Dendritic cell treated with granulocyte-macrophage colony-stimulating factor and Interleukin-4, amounts not matched to agents 40 ng/mL and 50 ng/mL, for 4 days (primary cell): ENCODE results near the gene GOLGB1.
"Not testable (repeated sequence)": the region's sequence is repeated elsewhere in the genome, so short reads cannot be mapped to it uniquely, and the experiment has no call there.

Source experiments
- H3K27ac Mint-ChIP-seq: one replicate; pipeline ENCODE4 v1.8.0; 2022; ENCODE audit warnings: mild to moderate bottlenecking, mixed read lengths
- H3K27me3 Mint-ChIP-seq: one replicate; pipeline ENCODE4 v1.8.0; 2022; ENCODE audit warnings: mild to moderate bottlenecking, mixed read lengths
- H3K36me3 Mint-ChIP-seq: one replicate; pipeline ENCODE4 v1.8.0; 2022; ENCODE audit warnings: low read depth, mixed read lengths
- H3K4me1 Mint-ChIP-seq: one replicate; pipeline ENCODE4 v1.8.0; 2022; ENCODE audit warnings: low read depth, mixed read lengths
- H3K4me3 Mint-ChIP-seq: one replicate; pipeline ENCODE4 v1.8.0; 2022; ENCODE audit warnings: mild to moderate bottlenecking, moderate library complexity, mixed read lengths
- H3K9me3 Mint-ChIP-seq: one replicate; pipeline ENCODE4 v1.8.0; 2022; ENCODE audit warnings: mixed read lengths
- intact Hi-C: fragments of 100-400 bp; cut with micrococcal nuclease; formaldehyde crosslinking; loops from one replicate; pipeline ENCODE4 v1.15.0; 2022

GOLGB1 gene

GRCh38 chr3:121690777-121691405 is 58.6 kb downstream of the GOLGB1 start:
- Mint-ChIP-seq H3K4me3 (no peak overlapping the region), H3K9me3 (no peaks in the 10 kb centered on the region), H3K4me1 (peaks cover 16% of the 10 kb centered on the region), H3K27me3 (no peaks in the 10 kb centered on the region), H3K27ac (peak overlapping the region; percentile 8), H3K36me3 (peaks cover 27% of the 10 kb centered on the region)
- intact Hi-C loops: no loop called here

- H3K27ac Mint-ChIP-seq, H3K9me3 Mint-ChIP-seq, H3K4me3 Mint-ChIP-seq, intact Hi-C loops, H3K27me3 Mint-ChIP-seq: not testable (repeated sequence)
- H3K36me3 Mint-ChIP-seq: peaks cover 45% of the 10 kb centered on the region
- H3K4me1 Mint-ChIP-seq: peaks cover 16% of the 10 kb centered on the region
These were observed 60.8 kb downstream of the GOLGB1 start for GRCh38 chr3:121688747-121689146.

- intact Hi-C loops: no loop called here
- no peak overlapping the region for H3K4me3 Mint-ChIP-seq
- peaks cover 87% of the 10 kb centered on the region for H3K36me3 Mint-ChIP-seq
- no peak overlapping the region for H3K27ac Mint-ChIP-seq
- H3K9me3 Mint-ChIP-seq: peaks cover 9% of the 10 kb centered on the region
- H3K27me3 Mint-ChIP-seq: no peaks in the 10 kb centered on the region
- H3K4me1 Mint-ChIP-seq: peaks cover 4% of the 10 kb centered on the region
These were observed 67.7 kb downstream of the GOLGB1 start for GRCh38 chr3:121681792-121682191.

DNA sequence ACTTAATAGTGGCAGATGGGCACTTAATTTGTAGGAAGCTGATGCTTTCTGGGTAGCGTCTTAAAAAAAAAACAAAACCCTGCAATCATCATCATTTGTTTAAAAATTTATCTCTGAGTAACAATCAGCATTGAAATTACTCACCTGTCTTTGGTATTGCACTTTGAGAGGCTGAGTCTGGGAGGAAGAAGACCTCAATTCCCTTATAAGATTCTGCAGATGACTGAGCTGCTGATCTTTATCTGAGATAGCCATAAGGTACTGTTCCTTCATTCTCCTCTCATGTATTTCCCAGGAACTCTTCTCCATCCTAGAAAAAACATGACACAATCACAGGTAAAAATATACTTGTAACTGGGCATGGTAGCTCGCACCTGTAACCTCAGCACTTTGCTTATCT is 72.4 kb downstream of the GOLGB1 start:
- Mint-ChIP-seq H3K4me1 (no peaks in the 10 kb centered on the region), H3K27me3 (no peaks in the 10 kb centered on the region), H3K4me3 (no peak overlapping the region), H3K9me3 (no peaks in the 10 kb centered on the region), H3K27ac (no peak overlapping the region), H3K36me3 (peaks cover 87% of the 10 kb centered on the region)
- intact Hi-C loops: no loop called here

- peaks cover 68% of the 10 kb centered on the region for H3K36me3 Mint-ChIP-seq
- H3K9me3 Mint-ChIP-seq: no peaks in the 10 kb centered on the region
- peaks cover 47% of the 10 kb centered on the region for H3K4me1 Mint-ChIP-seq
- intact Hi-C loops: no loop called here
- no peak overlapping the region for H3K4me3 Mint-ChIP-seq
- H3K27me3 Mint-ChIP-seq: no peaks in the 10 kb centered on the region
- no peak overlapping the region for H3K27ac Mint-ChIP-seq
These were observed 78.9 kb downstream of the GOLGB1 start for GRCh38 chr3:121670676-121671075.

- Mint-ChIP-seq H3K4me1 (peaks cover 57% of the 10 kb centered on the region), H3K36me3 (peaks cover 75% of the 10 kb centered on the region), H3K4me3 (peak overlapping the region; percentile 6), H3K27ac (peak overlapping the region; percentile 45), H3K9me3 (no peaks in the 10 kb centered on the region), H3K27me3 (no peaks in the 10 kb centered on the region)
- intact Hi-C loops: no loop called here
These were observed 82.2 kb downstream of the GOLGB1 start for GRCh38 chr3:121667333-121667732.

- intact Hi-C loops: no loop called here
- H3K36me3 Mint-ChIP-seq: peaks cover 76% of the 10 kb centered on the region
- peak overlapping the region; percentile 45 for H3K27ac Mint-ChIP-seq
- H3K4me3 Mint-ChIP-seq: no peak overlapping the region
- peaks cover 64% of the 10 kb centered on the region for H3K4me1 Mint-ChIP-seq
- no peaks in the 10 kb centered on the region for H3K9me3 Mint-ChIP-seq
- no peaks in the 10 kb centered on the region for H3K27me3 Mint-ChIP-seq
These were observed 84.1 kb downstream of the GOLGB1 start for GRCh38 chr3:121665488-121665887.

DNA sequence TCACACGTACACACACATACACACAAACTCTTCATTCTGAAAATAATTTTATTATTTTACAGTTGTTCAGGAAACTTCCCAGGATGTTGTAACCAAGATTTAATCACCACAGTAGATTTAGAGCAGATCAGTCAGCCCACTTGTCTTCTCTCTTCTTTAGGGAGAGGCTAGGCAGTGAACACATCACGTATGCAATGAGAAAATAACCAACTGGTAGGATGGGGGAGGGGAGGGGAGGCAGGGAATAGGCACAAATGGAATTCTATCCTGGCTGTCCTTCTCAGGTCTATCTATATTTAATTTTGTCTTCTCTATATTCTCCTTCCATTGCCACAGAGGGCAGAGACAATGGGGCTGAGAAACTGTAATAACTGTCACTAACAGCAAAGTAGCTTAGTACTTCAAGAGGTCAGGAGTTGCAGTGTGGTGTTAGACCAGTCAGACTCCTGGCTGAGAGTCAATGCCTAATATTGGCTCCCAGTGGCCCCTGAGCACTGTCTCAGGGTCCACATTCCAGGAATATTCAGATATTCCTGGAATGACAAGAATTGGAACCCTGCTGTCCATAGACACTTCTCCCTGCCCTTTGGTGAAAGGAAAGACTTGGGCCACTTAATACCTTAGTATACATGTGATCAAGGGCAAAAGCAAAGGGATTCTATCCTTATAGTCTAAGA is 86.2 kb downstream of the GOLGB1 start:
- no peak overlapping the region for H3K4me3 Mint-ChIP-seq
- no peaks in the 10 kb centered on the region for H3K27me3 Mint-ChIP-seq
- no peaks in the 10 kb centered on the region for H3K9me3 Mint-ChIP-seq
- H3K4me1 Mint-ChIP-seq: peaks cover 72% of the 10 kb centered on the region
- intact Hi-C loops: no loop called here
- H3K27ac Mint-ChIP-seq: no peak overlapping the region
- peaks cover 87% of the 10 kb centered on the region for H3K36me3 Mint-ChIP-seq

DNA sequence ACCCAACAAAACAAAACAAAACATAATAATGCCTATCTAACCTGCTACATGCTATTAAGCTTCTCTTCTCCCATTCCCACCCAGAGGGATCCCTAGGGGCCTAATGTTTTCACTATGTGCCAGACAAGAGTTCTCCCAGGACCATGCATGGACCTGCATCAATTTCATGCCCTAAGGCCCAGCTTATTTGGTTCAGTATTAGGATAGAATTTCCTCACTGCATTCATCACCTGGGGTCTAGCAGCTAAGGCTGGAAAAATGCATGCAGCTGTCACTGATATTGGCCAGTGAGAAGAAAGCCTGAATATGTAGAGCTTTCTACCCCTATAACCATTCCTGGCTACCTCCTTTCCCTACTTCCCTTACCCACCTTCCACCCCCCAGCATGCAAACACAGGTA is 86.8 kb downstream of the GOLGB1 start:
- peak overlapping the region; percentile 22 for H3K27ac Mint-ChIP-seq
- H3K27me3 Mint-ChIP-seq: no peaks in the 10 kb centered on the region
- no peaks in the 10 kb centered on the region for H3K9me3 Mint-ChIP-seq
- intact Hi-C loops: no loop called here
- H3K36me3 Mint-ChIP-seq: peaks cover 88% of the 10 kb centered on the region
- peaks cover 73% of the 10 kb centered on the region for H3K4me1 Mint-ChIP-seq
- no peak overlapping the region for H3K4me3 Mint-ChIP-seq

DNA sequence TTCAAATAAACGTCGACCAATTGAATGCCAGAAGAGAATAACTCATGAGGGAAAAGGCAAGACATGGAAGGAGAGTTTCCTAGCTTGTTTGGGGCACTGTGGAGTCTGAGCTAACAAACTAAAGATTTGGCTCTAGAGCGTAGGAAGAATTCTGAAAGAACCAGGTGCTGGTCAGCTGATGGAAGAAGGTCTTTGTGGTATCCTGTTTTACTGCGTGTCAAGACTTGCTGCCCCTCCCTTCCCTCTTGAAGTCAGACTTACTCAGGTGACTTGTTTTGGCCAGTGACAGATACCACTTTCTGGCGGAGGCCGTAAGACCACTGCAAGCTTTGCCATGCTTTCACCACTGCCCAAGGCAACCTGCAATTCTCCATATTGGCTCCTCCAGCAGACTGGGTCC is 88.2 kb downstream of the GOLGB1 start:
- Mint-ChIP-seq H3K4me1 (peaks cover 73% of the 10 kb centered on the region), H3K27ac (peak overlapping the region; percentile 98), H3K36me3 (peaks cover 91% of the 10 kb centered on the region), H3K9me3 (no peaks in the 10 kb centered on the region), H3K4me3 (peak overlapping the region; percentile 89), H3K27me3 (no peaks in the 10 kb centered on the region)
- intact Hi-C loops: loop anchor here (2.0 kb wide), 2 partner anchors 87 to 115 kb away; partner anchors contain the start of gene GOLGB1

GRCh38 chr3:121660356-121661171 is 89.0 kb downstream of the GOLGB1 start, which contains the start of gene HCLS1:
TSS of gene HCLS1 (minus strand) at chr3:121660903. CDS start at chr3:121658347, 2,556 bp downstream.
- peaks cover 70% of the 10 kb centered on the region for H3K4me1 Mint-ChIP-seq
- H3K27ac Mint-ChIP-seq: peak within 1 kb of the TSS; percentile 98
- no peaks in the 10 kb centered on the region for H3K27me3 Mint-ChIP-seq
- no peaks in the 10 kb centered on the region for H3K9me3 Mint-ChIP-seq
- peaks cover 91% of the 10 kb centered on the region for H3K36me3 Mint-ChIP-seq
- intact Hi-C loops: loop anchor here (2.0 kb wide), 2 partner anchors 88 to 114 kb away; partner anchors contain the start of gene GOLGB1
- peak within 1 kb of the TSS; percentile 89 for H3K4me3 Mint-ChIP-seq

GRCh38 chr3:121659586-121659985 is 90.0 kb downstream of the GOLGB1 start:
- Mint-ChIP-seq H3K4me1 (peaks cover 68% of the 10 kb centered on the region), H3K27ac (peak overlapping the region; percentile 98), H3K36me3 (peaks cover 87% of the 10 kb centered on the region), H3K4me3 (peak overlapping the region; percentile 89), H3K27me3 (no peaks in the 10 kb centered on the region), H3K9me3 (no peaks in the 10 kb centered on the region)
- intact Hi-C loops: no loop called here

DNA sequence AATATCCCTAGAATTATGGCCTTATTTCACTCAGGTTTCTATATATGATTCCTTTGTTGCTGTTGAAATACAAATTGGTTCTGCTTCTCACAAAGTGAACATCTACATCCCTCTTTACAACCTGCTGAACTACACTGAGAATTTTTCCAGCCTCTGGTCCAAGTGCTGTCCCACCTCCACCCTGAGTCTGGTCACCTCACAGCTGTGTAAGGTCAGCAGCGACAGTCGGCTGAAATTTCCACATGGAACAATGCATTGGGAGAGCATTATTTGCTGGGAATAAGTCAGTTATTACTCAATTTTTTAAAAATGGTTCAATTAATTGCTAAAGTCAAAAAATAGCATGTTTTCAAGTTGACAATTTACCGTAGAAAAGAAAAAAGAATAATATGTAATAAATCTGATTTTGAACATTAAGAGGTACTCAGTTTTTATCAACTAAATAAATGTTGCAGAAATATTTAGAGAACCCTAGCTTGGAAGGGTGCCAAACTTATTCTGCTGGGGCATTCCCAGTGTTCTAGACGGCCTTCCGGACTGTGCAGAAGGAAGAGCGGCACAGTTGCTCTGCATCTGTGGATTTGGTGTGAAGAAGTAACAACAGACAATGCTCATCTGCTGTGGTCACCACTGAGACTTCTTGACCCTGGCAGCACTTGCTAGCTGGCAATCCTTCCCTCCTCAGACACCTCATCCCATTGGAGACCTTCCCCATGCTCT is 90.7 kb downstream of the GOLGB1 start:
- Mint-ChIP-seq H3K27ac (peak overlapping the region; percentile 98), H3K27me3 (no peaks in the 10 kb centered on the region), H3K4me1 (peaks cover 73% of the 10 kb centered on the region), H3K9me3 (no peaks in the 10 kb centered on the region), H3K4me3 (peak overlapping the region; percentile 89), H3K36me3 (peaks cover 87% of the 10 kb centered on the region)
- intact Hi-C loops: no loop called here
